Measurements from ENCODE around the gene MED12L. TPM values are rescaled to one million over a fixed set of nuclear protein-coding genes. Genes with fewer than 3 reads are reported as not detected.

Gene MED12L
- total and polyA plus RNA-seq, 9 of the 15 experiments (the other 6 are each of a cell fraction or from before 2014, with no cell fraction given) = not detected

DNA sequence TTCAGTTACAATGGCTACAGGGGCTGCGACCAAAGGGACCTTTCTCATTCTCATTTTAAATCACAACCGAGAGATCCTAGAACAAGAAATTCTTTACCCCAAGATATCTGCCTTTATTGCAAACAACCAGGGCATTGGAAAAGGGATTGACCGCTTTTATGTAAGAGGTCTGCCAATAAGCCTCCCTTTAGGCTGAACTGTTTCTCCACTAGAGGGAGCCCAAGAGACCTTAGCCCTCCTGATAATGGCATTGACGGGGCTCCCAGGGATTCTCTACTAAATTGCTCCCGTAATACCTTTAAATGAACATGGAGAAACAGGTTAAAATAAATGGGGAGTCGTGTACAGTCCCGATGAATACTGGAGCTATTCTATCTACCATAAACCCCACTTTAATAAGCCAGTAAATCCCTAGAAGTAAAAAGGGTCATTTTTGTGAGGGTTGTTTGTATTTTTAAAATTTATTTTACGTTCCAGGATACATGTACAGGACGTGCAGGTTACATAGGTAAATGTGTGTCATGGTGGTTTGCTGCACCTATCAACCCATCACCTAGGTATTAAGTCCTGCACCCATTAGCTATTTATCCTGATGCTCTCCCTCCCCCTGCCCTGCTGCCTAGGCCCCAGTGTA, 382.9 kb downstream of the MED12L start (continued):
- TF ChIP-seq, protein P1, sequence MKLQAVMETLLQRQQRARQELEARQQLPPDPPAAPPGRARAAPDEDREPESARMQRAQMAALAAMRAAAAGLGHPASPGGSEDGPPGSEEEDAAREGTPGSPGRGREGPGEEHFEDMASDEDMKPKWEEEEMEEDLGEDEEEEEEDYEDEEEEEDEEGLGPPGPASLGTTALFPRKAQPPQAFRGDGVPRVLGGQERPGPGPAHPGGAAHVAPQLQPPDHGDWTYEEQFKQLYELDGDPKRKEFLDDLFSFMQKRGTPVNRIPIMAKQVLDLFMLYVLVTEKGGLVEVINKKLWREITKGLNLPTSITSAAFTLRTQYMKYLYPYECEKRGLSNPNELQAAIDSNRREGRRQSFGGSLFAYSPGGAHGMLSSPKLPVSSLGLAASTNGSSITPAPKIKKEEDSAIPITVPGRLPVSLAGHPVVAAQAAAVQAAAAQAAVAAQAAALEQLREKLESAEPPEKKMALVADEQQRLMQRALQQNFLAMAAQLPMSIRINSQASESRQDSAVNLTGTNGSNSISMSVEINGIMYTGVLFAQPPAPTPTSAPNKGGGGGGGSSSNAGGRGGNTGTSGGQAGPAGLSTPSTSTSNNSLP (IDR thresholded peaks at IDR 0.05; ENCODE audit: borderline replicate concordance, low read depth, low read length) = no peak
- peak; percentile 67 to 76 for TF ChIP-seq RAD21 (CRISPR knock-in tag; conservative IDR thresholded peaks at IDR 0.05 in 1 of 2, IDR thresholded peaks at IDR 0.05 in 1 of 2)
- 0 out of 2 replicates have a peak, but pooled peaks have one; percentile 9 for TF ChIP-seq JUND (IDR thresholded peaks at IDR 0.05; ENCODE audit: borderline replicate concordance, low read depth, low read length)
- TF ChIP-seq JUND (tag; IDR thresholded peaks at IDR 0.05; ENCODE audit: borderline replicate concordance, low read depth, low read length) = no peak

DNA sequence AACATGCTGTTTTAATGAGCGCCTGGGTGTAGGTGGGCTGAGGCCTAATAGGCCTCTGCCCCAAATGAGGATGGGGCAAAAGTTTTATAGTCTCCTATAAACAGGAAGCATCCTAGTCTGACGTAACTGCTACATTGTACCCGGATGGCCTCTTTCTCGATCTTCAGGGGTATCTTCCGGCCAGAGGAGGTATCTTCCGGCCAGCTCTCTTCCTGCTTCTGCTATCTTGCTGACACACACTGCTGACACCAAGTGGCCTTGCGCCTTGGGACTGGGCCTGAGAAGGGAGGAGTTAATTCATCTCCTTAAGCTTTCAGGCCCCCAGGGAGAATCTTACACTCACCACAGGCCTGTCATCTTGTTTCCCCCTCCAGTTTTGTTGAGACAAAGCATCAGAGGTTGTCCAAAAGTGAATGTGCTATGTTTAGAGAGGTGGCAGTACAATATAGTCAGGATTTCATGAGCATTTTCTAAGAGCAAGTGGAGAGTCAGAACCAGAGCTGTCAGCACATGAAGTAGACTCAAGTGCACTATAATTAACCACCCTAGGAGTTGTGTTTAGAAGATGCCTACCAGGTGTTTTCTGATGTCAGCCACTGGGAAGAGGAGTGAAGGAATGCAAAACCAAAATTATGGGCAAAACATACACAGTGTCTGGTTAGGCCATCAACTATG, 391.0 kb downstream of the MED12L start:
- in situ Hi-C loops (cut with MboI) = no loop called here
- TF ChIP-seq CBFA2T3 (IDR thresholded peaks at IDR 0.05) = peak; percentile 58
- TF ChIP-seq DMBX1 (CRISPR knock-in tag; IDR thresholded peaks at IDR 0.05; ENCODE audit: borderline replicate concordance) = peak; percentile 49; the same call in 1 of the 2 replicates
- TF ChIP-seq TAL1 (IDR thresholded peaks at IDR 0.05) = peak; percentile 41; the same call in 1 of the 2 replicates
- TF ChIP-seq OTX1 (CRISPR knock-in tag; IDR thresholded peaks at IDR 0.05) = no peak
- TF ChIP-seq ZNF76 (CRISPR knock-in tag; IDR thresholded peaks at IDR 0.05; ENCODE audit: borderline replicate concordance) = no peak
- TF ChIP-seq ATF1 (CRISPR knock-in tag; IDR thresholded peaks at IDR 0.05) = no peak
- 0 out of 2 replicates have a peak, but pooled peaks have one; percentile 13 for TF ChIP-seq ATF1 (tag; IDR thresholded peaks at IDR 0.05)
- TF ChIP-seq FOXM1 (IDR thresholded peaks at IDR 0.05; ENCODE audit: low read depth) = peak; percentile 13; the same call in 1 of the 2 replicates
- TF ChIP-seq FOXM1 (CRISPR knock-in tag; IDR thresholded peaks at IDR 0.05; ENCODE audit: low read depth) = no peak
- TF ChIP-seq XRCC5 (IDR thresholded peaks at IDR 0.05; ENCODE audit: low read depth, low read length) = no peak
- TF ChIP-seq ZNF696 (CRISPR knock-in tag; conservative IDR thresholded peaks at IDR 0.05) = no peak
- peak; percentile 37 to 38; a peak in 2 of 4 replicates for TF ChIP-seq TRIM24 (IDR thresholded peaks at IDR 0.05)
- peak; percentile 52; the same call in 1 of the 2 replicates for TF ChIP-seq CC2D1A (IDR thresholded peaks at IDR 0.05)

More for the DNA sequence above, 391.0 kb downstream of the MED12L start:
- WGBS (ENCODE audit: insufficient coverage, low coverage, missing lambda C conversion rate) = 22% methylated on average over 7 of the region's 7 CpGs
- no peaks in the 10 kb centered on the region for H3K27me3 ChIP-seq (ENCODE audit: control insufficient read depth in 2 of 2, insufficient read depth in 2 of 2, low read length in 2 of 2)
- H3K4me3 ChIP-seq = no peak overlapping the region
- H3K9me1 ChIP-seq (ENCODE audit: control insufficient read depth, insufficient read depth, low read length) = no peaks in the 10 kb centered on the region
- intact Hi-C loops (cut with micrococcal nuclease) = no loop called here
- no peaks in the 10 kb centered on the region for H3K79me2 ChIP-seq (ENCODE audit: control insufficient read depth, insufficient read depth, low read length)
- FAIRE-seq (peak; percentile 84), ATAC-seq (peak; percentile 82), DNase-seq (ENCODE audit: extremely low read depth in 1 of 4, low spot score in 3 of 4) (peak in 2 of 4 experiments; percentile 19 to 57)
- no peaks in the 10 kb centered on the region for H4K20me1 ChIP-seq (replicated peaks; ENCODE audit: control insufficient read depth, insufficient read depth, low read length)
- CTCF ChIA-PET (ENCODE audit: low intra/inter-chr PET ratio) = no interaction called here
- peaks cover 4% of the 10 kb centered on the region for H3K9me3 ChIP-seq (replicated peaks; ENCODE audit: control insufficient read depth, insufficient read depth, low read depth, low read length)
- H3K27ac ChIP-seq (ENCODE audit: extremely low read depth, low read depth, low read length) = peak overlapping the region; percentile 3; the same call in 1 of the 3 replicates
- BruUV-seq (replicated peaks) = no TSS peak
- H3K9ac ChIP-seq (ENCODE audit: insufficient read depth in 1 of 2, low read depth in 2 of 2, low read length in 2 of 2) = no peak overlapping the region
- POLR2A ChIA-PET = interaction anchor here (0.6 kb wide), 1 partner anchor 357 kb away, joined by 3 read pairs; no protein-coding TSS in a partner anchor
- peak overlapping the region; percentile 34 for H3K4me2 ChIP-seq (ENCODE audit: insufficient read depth, low read length)
- peaks cover 0 to 5% of the 10 kb centered on the region in 2 experiments; a peak in 1 of 5 replicates for H3K4me1 ChIP-seq (replicated peaks in 1 of 2; ENCODE audit: control insufficient read depth in 2 of 2, insufficient read depth in 2 of 2, low read length in 2 of 2)
- H3K36me3 ChIP-seq (ENCODE audit: control insufficient read depth, insufficient read depth, low read length) = no peaks in the 10 kb centered on the region
- peak overlapping the region; percentile 75 for H2AFZ ChIP-seq (ENCODE audit: low read depth, low read length)

Data from K562 (cell line).